Renal pelvis (tissue), 4 donors: ENCODE data around the gene TBC1D22B. TPM values are rescaled to one million over a fixed set of nuclear protein-coding genes. Genes with fewer than 3 reads are reported as not detected.
A peak's percentile ranks its signal among the peaks of the same experiment; 100 is the strongest.

Experiments used
- DNase-seq: peaks from one replicate; pipeline ENCODE4 v3.0.0-alpha.2; 2013
- polyA plus RNA-seq, 3 donors: library from polyadenylated mRNA; unstranded; fragments of 120-200 nt; gene quantifications; one replicate each; pipeline ENCODE4 v1.2.1, GENCODE V29; 2013; ENCODE audit not compliant: insufficient read length in 3 of 3

The TBC1D22B gene
- polyA plus RNA-seq, 3 donors = 14.4 to 15.6 (median 14.6) TPM

- DNase-seq = no peak
Measured at GRCh38 chr6:37237789-37238188, 19.8 kb upstream of the TBC1D22B start.

- DNase-seq = no peak
Measured at GRCh38 chr6:37238381-37238780, 19.2 kb upstream of the TBC1D22B start.

DNA sequence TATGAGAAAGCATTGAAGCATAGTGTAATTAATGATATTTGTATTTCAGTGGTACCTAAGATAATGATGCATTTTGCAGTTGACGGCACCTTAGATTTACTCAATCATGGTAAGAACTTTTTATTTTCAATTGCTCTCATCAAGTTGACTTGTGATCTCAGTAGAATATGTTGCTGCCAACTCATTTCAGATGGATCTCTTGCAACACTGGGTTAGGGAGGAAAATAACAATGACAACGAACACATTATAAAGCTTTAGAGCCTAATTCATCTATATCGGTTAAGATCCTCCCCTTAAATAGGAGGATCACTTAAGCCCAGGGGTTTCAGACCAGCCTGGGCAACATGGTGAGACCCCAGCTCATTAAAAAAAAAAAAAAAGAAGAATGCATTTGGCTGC lies 18.0 kb upstream of the TBC1D22B start:
- DNase-seq = no peak

- DNase-seq = peak; percentile 79
Measured at GRCh38 chr6:37239950-37240713, 17.4 kb upstream of the TBC1D22B start.

DNA sequence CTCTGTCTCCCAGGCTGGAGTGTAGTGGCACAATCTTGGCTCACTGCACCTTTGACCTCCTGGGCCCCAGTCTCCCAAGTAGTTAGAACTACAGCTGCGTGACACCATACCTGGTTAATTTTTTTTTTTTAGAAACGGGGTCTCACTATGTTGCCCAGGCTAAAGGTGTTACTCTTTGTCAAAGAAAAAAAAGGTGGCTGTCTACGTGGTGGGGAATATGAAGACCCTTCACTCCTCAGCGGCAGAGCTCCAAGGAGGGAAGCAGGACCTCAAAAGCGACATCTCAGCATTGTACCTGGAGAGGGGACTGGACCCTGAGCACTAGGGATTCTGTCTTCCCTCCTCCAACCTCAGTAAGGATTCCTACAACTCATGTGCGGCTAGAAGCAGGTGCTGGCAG lies 16.4 kb upstream of the TBC1D22B start:
- DNase-seq = no peak

DNA sequence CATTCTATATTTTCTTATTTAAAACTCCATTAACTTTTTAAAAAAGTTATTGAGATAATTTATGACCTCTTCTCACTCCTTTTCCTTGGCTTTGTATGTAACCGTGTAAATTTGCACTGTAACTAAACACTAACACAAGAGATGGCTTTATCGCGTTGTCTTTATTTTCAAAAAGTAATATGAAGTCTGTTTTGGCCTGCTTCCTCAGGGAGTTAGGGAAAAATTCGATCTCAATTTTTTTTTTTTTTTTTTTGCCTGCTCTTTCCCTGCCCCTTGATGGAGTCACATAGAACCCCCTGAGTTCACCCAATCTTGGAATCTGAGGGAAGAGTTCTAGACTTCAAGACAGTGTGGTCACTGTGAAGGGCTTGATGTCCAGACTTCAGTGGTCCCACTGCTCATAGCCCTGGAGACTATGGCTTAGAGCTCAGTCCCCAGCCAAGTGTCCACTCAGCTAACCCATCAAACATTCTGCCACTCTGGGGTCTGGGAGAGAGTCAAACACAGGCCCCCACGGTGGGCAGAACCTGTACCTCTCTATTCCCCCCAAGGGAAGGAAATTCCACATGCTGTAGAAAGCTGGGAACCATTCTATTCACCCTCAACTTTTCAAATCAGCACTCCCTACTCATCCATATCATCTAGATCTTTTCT lies 15.7 kb upstream of the TBC1D22B start:
- no peak for DNase-seq

DNA sequence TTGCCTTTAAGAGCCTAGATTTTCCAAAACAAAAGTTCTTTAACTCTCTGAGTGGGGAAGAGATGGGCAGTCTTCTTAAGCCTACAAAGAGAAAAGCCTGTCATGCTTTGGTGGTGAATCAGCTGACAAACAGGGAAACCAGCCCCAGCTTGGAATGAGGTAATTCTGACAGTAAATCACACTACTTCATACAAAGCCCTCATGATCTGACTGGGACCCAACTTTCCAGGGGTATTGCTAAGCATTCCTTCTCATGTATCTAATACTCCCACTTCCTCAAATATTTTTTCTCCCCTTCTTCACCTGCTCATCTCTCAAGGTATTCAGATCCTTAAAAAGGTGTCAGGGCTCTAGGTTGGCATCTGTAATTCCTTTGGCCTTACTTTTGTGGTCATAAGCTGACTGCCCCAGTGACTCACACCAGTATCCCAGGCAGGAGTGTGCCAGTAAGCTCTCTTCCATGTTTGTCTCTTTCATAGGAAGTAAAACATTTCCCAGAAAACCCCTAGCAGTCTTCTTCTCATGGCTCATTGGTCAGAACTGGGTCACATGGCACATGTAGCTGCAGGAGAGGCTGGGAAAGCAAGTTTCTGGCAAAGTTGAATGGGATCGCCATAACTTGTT lies 15.0 kb upstream of the TBC1D22B start:
- no peak for DNase-seq

DNA sequence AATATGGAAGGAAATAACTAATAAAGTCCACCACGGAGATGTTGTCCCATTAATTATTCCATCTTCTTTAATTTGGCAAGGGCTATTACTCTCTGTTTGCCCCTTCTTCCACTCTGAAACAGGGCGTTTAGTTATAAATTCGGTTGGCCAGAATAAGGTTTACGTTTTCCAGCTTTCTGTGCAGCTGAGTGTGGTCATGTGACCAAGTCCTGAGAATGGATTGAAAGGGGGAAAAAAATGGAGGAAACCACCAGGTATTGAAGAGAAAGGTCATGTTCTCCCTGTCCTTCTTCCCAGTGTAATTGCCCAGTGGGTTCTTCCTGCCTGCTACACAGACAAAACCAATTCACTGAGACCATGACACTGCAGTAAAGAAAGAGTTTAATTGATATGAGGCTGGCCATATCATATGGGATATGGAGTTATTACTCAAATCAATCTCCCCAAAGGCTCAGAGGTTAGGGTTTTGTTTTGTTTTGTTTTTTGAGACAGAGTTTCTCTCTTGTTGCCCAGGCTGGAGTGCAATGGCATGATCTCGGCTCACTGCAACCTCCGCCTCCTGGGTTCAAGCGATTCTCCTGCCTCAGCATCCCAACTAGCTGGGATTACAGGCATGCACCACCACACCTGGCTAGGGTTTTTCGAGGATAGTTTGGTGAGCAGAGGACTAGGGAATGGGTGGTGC lies 14.3 kb upstream of the TBC1D22B start:
- no peak for DNase-seq

GRCh38 chr6:37243816-37244370 lies 13.7 kb upstream of the TBC1D22B start:
- DNase-seq = no peak

GRCh38 chr6:37244430-37245310 lies 12.9 kb upstream of the TBC1D22B start:
- DNase-seq = peak; percentile 94

GRCh38 chr6:37251211-37251780 lies 6.3 kb upstream of the TBC1D22B start:
- DNase-seq = no peak

DNA sequence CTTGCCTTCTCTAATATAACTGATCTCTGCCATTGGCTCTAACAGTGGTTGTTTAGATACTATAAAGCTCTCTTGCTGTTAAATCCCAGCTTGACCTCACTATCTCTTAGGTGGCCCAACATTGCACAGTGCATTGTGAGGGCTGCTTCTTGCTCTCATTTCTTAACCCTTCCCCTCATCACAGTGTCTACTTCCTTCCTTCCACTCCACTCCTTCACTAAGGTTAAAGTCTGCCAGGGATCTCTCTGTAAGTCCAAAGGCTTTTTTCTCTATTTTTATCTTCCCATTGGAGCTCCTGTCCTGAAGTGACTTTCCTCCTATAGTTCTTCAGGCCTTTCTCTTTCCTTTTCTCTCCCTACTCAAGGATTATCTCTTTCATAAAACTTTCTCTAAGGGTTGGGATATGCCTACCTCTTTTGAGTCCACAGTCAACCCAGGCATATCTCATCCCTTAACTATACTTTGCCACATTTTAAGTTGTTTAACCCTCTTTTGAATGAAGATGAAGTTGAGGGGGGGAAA lies 4.0 kb upstream of the TBC1D22B start:
- DNase-seq = no peak

GRCh38 chr6:37254881-37255280 lies 2.7 kb upstream of the TBC1D22B start:
- no peak for DNase-seq

DNA sequence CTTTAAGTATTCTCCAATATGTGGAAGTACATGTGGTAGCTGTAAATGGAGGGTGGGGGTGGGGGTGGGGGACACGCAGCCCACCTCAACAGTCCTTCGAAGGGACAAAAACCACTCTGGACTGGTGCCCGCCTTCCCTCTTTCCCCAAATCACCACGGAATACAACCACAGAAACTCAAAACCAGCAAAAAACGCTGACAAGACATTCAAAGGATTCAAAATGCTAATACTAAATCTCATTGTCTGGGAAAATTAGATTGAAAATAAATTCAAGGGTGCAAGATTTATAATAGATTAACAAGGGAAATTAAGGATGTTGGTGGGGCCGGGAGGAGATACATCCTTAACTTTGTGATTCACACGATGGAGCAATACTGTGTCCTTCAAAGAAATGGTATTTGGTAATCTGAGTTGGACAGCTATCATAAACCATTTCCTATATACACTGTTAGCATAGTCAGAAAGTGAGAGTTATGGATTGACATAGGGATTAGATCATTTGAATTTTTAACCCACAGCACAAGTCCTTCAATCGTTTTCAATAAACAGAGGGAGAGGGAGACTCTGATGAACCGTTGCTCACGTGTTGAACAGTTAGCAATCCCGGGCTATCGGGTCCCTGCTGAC lies 766 bp upstream of the TBC1D22B start:
- no peak for DNase-seq

DNA sequence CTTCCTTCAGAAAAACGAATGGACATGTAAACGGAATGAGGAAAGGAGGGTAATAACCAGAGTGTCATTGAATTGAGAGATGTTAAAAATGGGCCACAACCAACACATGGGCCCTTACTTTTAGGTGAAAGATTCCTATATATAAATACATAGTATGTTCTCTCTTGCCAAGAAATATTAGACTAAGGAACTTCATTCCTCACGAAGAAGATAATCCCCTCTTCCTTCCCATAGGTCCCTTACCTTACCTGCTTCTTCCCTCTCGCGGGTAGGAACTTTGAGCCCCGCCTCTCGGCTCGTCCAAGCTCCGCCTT lies 295 bp upstream of the TBC1D22B start:
- no peak for DNase-seq

DNA sequence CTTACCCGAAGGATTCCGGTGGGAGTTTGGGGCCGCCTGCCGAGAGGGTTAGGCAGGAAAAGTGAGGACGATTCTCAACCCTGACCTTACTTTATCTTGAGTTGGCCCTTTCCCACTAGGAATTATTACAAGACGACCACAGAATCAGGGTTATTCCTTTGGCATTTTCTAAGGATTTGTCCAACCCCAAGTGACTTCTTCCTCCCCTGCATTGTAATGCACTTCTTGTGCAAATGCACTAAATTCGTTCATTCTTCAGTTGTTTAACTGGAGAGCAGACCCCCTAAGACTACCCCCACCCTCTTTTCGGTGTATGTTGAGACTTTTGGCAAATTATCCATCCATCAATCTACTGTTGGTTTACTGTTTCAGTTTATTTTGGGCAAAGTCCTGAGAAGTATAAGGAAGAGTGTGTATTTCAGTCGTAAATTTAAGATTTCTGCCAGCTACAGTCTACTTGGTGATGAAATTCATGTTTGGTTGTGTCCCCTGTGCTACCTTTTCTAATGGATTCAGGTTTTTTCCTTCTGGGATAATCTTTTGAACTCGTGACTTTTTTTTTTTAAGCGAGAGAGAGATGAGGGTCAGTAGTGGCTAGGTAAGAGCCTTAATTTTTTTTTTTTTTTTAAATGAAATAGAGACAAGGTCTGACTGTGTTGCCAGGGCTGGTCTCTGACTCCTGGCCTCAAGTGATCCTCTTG lies 983 bp downstream of the TBC1D22B start:
- DNase-seq = no peak

DNA sequence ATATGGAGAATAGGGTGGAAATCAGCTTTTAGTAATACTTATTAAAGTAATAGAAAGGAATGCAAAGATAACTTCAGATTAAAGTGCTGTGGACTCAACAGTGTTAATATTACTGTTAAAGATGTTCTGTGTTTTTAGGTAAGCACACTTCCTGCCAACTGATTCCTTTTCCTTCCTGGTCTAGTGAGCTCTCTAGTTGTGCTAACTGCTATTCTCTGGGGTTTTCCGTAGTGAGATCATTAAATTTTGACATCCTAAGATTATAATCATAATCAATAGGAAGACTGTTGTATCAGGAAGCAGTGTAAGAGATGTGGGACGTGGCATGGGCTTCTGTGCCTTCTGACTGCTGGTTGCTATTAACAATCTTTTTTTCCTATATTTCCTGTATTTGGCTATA lies 1.6 kb downstream of the TBC1D22B start:
- no peak for DNase-seq

GRCh38 chr6:37260040-37260439 lies 2.5 kb downstream of the TBC1D22B start:
- DNase-seq = no peak

GRCh38 chr6:37260444-37260843 lies 2.9 kb downstream of the TBC1D22B start:
- no peak for DNase-seq

DNA sequence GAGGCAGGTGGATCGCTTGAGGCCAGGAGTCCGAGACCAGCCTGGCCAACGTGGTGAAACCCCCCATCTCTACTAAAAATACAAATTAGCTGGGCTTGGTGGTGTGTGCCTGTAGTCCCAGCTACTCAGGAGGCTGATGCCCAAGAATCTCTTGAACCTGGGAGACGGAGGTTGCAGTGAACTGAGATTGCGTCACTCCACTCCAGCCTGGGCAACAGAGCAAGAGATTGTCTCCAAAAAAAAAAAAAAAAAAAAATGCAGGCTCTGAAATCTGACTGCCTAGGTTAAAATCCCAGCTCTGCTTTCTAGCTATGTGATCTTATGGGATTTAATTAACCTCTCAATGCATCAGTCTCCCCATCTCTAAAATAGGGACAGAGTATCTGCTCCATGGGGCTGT lies 3.6 kb downstream of the TBC1D22B start:
- no peak for DNase-seq
